Inflammatory macrophage (primary cell): Measurements from ENCODE around the gene HSDL1.

Source experiments
- DNase-seq, 2 donors: peaks; one replicate each; pipeline ENCODE4 v3.0.0-alpha.2; 2020 to 2022

The HSDL1 gene

DNA sequence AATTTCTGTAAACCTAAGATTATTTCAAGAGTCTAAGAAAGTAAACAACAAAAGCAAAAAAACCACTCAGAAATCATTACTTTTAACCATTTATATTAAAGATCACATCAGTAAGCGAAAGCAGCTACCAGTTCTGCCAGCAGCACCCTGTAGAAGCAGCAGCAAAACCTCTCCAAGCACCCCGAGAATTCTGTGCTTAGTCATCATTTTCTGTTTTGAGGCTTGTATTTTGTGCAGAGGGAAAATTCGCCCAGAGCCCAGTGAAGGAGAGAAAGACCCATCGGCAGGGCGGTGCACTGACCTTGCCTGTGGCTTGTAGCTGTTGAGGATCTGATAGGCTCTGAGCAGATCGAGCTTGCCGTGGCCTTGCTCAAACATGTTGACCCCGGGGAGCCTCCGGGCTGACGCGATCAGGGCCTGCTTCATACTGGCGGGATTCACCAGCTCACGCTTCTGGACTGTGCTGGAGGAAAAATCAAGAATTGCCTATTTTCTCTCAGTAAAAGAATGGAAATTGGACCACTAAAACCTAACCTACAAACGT lies 63.5 kb downstream of the HSDL1 start:
- no peak for DNase-seq

DNA sequence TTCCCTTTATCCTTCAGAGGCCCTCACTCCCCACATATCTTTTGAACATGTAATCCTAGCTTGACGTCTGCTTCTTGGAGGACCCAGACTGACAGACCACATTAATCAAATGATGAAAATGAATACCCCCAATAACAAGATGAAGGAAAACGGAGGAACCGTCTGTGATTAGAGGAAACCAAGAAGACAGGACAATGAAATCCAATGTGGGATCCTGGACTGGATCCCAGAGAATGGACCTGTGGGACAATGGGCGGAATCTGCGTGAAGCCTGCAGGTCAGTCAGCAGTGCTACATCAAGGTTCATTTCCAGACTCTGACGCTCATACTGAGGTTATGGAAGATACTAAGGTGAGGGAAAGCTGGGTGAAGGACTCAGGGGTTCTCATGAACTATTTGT lies 64.2 kb downstream of the HSDL1 start:
- no peak for DNase-seq

DNA sequence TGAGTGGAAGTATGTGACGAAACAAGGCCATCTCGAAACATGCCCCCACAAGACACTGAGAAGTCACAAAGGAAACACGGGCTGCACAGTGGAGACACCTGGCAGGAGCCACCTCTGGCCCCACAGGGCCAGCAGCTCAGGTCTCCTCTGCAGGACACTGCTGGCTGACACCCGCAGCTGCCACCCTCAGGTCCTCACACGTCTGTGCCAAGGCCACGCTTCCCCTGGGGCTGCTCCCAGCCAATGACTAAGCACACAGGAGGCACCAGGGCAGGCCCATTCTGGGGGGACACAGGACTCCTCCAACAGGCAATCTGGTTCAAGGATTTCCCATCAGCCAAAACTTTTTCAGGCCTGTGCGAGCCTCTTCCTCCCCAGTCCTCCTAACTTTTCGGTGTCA lies 64.6 kb downstream of the HSDL1 start:
- no peak for DNase-seq

DNA sequence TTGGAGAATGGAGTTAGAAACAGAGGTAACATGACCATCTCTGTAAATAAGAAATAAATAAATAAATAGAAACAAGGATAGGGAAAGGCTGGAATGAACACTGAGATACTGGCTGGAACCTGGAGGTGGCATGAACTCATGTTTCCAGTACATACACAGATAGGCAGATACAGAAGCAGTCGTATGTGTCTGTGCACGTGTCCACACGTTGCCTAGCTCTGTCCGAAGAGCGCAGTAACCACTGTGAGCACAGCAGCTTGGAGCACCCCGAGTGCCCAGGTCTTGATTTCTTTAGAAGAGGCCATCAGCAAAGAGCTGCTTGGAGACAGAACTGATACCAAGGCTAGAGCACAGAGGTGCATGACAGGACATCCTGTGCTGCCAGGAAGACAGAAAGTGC lies 65.3 kb downstream of the HSDL1 start:
- no peak for DNase-seq

DNA sequence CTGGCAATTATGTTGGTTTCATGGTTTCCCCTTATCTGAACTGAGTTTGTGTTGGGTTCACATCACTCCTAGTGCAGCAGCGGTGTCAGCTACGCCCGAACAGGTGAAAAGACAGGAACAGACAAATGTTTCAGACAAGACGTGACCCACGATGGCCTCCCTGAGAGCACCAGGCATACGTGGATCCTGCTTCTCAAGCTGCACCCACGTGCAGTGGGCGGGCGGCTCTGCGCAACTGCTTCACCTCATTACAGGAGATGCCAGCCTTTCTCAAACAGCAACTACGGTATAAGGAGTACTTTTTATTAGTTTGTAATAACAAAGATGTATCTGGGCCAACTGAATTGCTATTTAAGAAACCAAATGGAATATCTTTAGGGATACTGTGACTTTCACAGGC lies 69.6 kb downstream of the HSDL1 start:
- no peak for DNase-seq

DNA sequence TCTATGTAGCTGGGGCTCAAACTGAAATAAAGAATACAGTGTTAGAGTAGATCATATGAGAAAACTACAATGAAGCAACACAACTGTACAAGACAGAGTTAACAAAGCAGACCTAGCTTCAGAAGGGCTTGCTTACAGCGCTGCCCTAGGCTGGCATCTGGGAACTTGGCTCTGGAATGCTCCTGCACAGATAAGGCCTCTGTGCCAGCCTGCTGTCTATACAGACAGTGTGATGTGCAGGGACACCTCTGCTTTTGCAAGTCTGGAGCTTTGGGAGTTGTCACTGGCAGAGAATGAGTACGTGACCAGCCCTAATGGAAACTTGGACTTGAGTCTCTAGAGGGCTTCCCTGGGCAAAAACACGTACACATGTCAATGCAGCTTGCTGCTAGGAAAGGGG lies 70.3 kb downstream of the HSDL1 start:
- DNase-seq: no peak
